Stimulated activated CD4-positive, alpha-beta T cell treated with anti-CD3 and anti-CD28 coated beads, Interleukin-12 subunit alpha, Interleukin-12 subunit beta, amount 100 ng/mL, for 24 hours (primary cell): Measurements from ENCODE around the gene MAP7D3.
"Not testable (repeated sequence)": the region's sequence is repeated elsewhere in the genome, so short reads cannot be mapped to it uniquely, and the experiment has no call there.

Experiments
- DNase-seq, 2 experiments: peaks; one replicate each; pipeline ENCODE4 v3.0.0-alpha.2; 2020; ENCODE audit warnings: low read depth in 2 of 2

The MAP7D3 gene

DNA sequence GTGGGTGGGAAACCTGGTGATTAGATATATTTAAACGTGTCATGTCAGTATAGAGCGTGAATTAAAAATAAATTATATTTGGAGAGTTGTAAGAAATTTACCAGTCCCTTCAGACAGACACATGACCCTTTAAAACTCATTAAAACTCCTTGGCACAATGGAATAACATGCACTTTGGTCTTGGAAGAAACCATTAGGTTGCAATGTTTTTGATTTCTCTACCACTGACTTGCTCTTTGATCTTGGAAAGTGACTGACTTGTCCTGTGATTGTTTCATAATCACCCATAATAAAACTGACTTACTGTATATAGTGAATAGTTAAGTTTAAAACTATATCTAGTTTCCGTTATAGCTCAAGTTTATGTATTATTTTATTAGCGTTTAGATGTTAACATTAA is 68.0 kb downstream of the MAP7D3 start:
- no peak for DNase-seq

DNA sequence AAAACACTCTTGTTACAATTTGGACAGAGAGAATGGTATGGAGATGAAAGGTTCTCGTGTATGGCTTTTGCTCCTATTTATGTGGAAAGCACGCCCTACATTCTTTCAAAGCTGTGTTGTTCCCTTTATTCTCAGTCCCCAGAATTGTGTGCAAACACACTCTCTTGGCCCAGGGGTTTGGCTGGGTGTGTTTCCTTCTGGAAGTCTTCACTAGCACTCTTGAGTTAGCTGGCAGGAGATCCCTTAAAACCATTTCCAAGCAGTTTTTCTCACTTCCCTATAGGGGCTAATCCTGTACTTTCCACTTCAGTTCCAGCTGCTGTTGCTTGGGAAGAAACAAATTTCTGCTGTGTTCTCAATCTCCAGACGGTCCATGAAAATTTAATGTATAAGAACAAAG is 68.8 kb downstream of the MAP7D3 start:
- DNase-seq = no peak

DNA sequence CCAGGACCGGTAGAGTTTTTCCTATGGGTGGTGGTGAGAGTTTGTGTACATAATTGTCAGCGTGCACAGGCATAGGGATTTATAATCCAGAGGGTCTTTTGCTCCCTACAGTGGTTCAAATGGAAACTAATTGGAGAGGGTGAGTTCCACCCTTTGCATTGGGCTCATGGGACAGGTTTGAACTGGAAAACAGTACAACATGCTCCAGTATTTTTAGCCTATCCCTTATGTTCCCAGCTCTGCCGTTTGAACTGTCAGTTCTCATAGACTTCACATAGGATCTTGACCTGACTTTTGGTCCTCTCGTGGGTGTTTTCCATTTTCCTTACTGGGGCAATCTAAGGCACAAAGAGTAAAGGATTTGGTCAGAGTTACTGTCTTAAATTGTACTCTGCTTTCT is 72.1 kb downstream of the MAP7D3 start:
- no peak for DNase-seq

DNA sequence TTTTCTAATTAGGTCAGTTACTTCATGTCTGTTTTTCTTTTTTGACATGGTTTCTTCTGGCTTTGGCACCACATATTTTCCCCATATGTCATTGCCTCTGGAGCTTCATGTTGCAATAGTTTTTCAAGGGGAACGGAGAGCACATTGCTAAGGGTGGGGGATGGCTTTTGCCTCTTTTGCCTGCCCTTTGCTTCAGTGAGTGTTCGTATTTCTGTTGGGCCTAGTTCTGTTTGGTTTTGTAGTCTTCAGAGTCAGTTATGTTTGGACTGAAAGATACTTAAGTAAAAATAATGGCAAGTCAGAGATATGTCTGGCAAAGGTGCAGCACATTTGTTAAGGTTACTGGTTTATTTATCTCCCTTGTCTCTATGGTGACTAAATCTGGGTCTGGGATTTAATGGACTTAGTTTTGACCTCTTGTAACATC is 74.8 kb downstream of the MAP7D3 start:
- no peak for DNase-seq

DNA sequence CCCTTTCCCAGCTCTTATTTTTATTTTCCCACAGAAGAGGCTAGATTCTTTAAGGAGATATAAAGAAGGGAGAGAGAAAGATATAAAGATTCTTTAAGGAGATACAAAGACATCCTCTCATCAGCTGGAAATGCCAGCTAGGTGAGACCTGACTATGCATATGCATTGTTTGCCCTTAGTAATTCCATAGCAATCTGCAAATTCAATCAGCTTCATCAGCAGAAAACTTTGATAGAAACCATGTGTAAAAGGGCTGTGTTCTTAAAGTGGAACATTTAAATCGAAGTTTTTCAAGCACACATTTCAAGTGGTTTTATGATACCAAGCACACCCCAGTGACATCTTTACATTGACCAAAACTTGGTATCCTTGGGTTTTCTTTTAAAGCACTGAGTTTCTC is 79.8 kb downstream of the MAP7D3 start:
- DNase-seq = no peak

DNA sequence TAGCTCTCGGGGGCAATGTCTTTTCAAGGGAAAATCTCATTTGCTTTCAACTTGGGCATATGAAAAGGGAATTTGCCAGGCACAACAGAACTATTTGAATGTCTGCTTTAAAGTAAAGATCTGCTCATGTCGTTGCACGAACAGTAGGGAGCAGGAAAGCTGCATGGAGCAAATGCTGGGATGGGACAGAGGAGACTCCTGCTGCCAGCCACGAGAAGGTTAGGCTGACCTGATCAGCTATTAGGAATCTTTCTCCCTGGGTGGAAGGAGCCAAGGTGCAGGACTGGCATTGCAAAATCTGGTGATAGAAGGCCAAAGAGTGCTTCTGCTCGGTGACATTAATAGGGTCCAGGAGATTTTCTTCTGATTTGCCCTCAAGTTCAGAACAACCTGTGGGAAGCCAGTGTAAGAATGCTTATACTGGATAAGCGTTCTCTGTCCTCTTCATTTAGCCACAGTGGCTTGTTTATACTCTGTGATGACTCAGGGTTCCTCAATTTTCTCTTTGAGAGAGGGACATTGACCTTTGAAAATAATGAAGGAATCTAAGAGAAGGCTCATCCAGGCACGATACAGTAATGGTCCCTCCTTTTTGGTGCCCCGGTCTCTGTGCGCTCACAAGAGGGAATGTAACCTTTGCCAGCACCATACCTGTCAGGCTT is 80.9 kb downstream of the MAP7D3 start:
- DNase-seq = no peak

DNA sequence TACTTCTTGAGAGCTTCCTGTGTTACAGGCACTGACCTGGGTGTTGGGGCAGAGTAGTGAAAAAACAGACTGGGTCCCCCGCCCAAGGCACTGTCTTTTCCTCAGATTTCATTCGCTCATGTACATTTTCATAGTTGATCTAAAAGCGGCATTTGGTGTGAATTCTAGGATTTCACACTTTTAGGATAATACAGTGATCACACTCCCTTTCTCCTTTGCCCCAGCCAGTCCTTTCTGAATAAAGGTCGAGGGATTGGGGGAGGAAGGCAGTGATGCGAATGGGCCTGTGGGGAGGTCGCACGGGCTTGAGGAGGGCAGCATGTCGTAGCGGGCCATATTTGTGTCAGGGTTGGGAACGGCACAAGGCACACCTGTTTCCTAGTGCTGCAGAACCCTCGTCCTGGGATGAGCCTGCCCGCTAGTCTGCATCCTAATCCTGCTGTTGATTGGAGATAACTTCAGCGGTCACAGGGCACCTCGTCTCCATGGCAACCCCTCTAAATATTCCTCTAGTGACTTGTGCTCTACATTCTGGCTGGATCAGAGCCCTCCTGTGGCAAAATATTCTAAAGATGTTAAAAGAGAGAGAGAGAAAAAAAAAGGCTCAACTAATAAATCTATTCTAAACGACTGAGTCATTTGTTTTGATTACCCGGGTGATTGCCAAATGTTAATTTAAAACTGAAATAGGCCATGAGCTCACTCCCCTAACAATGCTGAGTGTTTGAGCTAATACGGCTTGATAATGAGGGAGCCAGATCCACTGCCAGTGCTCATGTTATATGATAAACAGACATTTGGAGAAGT is 82.1 kb downstream of the MAP7D3 start:
- DNase-seq = no peak

DNA sequence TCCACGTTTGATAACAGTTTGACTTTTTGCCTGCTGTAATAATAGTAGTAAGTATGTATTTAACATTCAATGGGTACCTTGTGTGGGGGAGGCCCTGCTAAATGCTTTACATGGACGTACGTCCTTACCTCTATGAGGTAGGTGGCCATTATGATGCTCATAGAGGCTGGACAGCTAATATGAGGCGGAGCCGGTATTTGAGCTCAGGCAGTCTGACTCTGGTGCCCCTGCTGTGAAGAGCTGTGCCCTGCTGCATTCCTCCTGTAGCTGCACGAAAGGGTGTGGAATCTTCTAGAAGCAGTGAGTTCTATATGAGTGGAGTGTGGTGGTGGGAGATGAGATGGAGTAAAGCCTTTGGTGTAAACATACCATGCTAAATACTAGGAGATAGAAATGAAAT is 83.2 kb downstream of the MAP7D3 start:
- not testable (repeated sequence) for DNase-seq

DNA sequence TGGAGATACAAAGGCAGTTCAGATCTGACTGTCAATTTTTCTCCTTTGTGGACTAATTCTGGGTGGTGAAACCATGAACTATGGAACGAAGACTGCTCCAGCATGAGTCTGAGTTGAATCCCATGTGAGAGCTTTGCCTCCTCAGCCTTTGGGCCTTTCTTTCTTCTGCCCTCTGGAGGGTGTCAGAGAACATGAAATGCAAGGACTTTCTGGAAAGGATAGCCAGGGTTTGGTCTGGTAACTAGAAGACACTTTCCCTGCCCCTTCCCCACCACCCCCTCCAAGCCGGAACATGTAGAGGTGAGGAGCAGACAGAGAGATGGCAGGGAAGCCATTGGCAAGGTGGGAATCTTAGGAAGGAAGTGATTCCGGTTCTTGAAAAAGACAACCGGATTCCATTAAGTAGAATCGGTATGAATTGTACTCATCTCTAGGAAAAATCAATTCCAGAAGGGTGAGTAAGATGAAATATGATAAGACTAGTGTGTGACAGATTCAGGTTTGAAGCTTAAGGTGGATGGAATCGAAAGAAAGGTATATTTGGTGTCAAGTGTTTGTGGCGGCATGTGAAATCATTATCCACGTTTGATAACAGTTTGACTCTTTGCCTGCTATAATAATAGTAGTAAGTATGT is 84.9 kb downstream of the MAP7D3 start:
- DNase-seq = no peak

DNA sequence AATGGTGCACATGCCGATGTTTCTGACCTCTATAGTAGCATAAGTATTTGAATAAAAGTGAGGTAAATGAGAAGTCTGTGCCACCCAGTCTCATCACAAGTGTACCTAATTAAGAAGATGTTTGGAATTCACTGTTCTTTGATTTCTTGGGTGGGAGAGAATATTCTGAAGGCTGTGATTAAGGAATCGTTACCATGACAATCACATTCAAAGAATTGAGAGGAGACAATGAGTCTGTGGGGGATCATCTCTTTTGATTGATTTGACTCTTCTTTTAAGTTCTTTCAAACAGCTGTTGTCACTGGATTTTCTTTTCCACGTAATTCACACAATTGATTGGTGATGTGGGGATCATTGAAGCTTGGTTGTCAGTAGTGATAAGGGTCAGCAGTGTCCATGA is 85.8 kb downstream of the MAP7D3 start:
- no peak for DNase-seq

DNA sequence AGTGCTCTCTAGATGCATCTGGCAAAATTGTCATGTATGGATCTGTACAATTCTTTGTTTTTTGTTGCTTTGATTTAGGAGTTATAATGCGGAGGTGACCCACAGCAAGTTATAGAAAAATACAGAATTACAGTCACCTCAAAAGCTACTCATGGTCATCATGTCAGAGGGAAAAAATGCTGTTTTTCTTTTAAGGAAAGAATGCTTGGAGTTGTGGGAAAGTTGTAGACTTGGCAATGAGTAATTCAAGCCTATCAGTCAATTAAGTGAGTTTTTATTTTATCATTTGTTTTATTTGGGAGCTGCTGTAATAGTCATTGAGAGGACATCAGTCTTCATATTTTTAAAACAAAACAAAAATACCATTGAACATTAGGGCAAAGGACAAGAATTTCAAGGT is 87.5 kb downstream of the MAP7D3 start:
- no peak for DNase-seq
